Adrenal gland (tissue), 5 donors: ENCODE data around the gene SYT2.

Source experiments
- POLR2A ChIP-seq, 2 donors: fragments of 450-650 bp; IDR thresholded peaks; one replicate each; pipeline ENCODE4 v1.6.1; 2017; ENCODE audit warnings: antibody characterized with exemption in 2 of 2, mild to moderate bottlenecking in 2 of 2, moderate library complexity in 1 of 2
- TF ChIP-seq, protein P1 (sequence below), 6 experiments: fragments of 450-650 bp in 4 of 6; fragments of 200-600 bp in 2 of 6; sonication (generic) in 1 of 6; IDR thresholded peaks; 1 replicate in 5 of 6; 2 replicates in 1 of 6; pipeline versions ENCODE4 v1.5.1 to v1.8.0; 2016 to 2021; ENCODE audit warnings: antibody characterized with exemption in 6 of 6, mild to moderate bottlenecking in 2 of 6, moderate library complexity in 1 of 6
- donor health status: DM: no; HTN: no; CAD: no.

DNA sequence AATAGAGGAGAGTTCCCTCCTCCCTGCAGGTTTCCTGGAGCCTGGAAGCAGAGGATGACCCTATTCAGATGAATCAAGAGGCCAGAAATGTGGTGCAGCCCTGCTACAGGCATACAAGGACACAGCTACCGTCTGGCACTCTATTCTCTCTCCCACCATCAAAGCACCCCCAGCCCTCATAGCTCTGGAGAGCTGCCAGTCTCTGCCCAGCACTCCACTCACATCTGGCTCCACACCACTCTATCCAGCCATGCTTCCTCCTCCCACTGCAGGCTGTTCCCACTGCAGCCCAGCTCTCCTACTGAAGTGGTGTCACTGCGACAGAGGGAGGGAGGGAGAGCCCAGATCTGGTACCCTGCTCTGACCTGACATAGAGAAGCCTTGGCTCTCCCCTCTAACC, 18.4 kb downstream of the SYT2 start:
- TF ChIP-seq, protein P1, sequence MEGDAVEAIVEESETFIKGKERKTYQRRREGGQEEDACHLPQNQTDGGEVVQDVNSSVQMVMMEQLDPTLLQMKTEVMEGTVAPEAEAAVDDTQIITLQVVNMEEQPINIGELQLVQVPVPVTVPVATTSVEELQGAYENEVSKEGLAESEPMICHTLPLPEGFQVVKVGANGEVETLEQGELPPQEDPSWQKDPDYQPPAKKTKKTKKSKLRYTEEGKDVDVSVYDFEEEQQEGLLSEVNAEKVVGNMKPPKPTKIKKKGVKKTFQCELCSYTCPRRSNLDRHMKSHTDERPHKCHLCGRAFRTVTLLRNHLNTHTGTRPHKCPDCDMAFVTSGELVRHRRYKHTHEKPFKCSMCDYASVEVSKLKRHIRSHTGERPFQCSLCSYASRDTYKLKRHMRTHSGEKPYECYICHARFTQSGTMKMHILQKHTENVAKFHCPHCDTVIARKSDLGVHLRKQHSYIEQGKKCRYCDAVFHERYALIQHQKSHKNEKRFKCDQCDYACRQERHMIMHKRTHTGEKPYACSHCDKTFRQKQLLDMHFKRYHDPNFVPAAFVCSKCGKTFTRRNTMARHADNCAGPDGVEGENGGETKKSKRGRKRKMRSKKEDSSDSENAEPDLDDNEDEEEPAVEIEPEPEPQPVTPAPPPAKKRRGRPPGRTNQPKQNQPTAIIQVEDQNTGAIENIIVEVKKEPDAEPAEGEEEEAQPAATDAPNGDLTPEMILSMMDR (IDR thresholded peaks at IDR 0.05) = no peak
- TF ChIP-seq POLR2A (IDR thresholded peaks at IDR 0.05) = no peak
